Tibial nerve (tissue), 4 donors: ENCODE data around the gene MYH14.

Experiments
- CTCF ChIP-seq, 5 experiments: fragments of 200-600 bp in 3 of 5; fragments of 450-650 bp in 2 of 5; sonication (generic) in 3 of 5; IDR thresholded peaks; one replicate each; pipeline ENCODE4 v1.5.1; 2016 to 2019; ENCODE audit warnings: antibody characterized with exemption in 5 of 5, mild to moderate bottlenecking in 3 of 5, moderate library complexity in 2 of 5
- EP300 ChIP-seq, 2 donors: sonication (generic); formaldehyde crosslinking; IDR thresholded peaks; one replicate each; pipeline ENCODE4 v1.6.1; 2017; ENCODE audit warnings: antibody characterized with exemption in 2 of 2, mild to moderate bottlenecking in 1 of 2
- POLR2A ChIP-seq, 2 donors: fragments of 450-650 bp; IDR thresholded peaks; one replicate each; pipeline ENCODE4 v1.6.1; 2017; ENCODE audit warnings: antibody characterized with exemption in 2 of 2, mild to moderate bottlenecking in 2 of 2, moderate library complexity in 2 of 2

DNA sequence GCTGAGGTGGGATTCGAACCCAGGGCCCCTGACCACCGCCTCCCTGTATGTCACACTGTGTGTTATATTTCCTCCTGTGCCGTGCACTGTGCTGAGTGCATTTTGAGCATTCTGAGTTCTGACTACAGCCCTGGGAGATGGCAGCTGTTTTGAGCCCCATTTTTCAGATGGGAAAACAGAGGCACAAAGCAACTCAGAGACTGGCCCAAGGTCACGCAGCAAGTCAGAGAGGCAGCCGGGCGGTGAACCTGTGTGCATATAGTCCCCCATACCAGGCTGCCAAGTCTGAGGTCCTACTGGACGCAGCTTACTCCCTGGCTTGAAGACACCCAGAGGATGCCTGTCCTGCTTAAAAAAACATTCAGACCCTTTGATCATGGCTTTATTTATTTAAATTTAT is 17.7 kb downstream of the MYH14 start:
- TF ChIP-seq CTCF (IDR thresholded peaks at IDR 0.05) (no peak), POLR2A (IDR thresholded peaks at IDR 0.05) (no peak), EP300 (IDR thresholded peaks at IDR 0.05) (no peak)
